Kidney glomerular epithelial cell (primary cell): ENCODE measurements around the gene TMEM132D.
"Not testable (repeated sequence)": the region's sequence is repeated elsewhere in the genome, so short reads cannot be mapped to it uniquely, and the experiment has no call there.

Experiments used
- DNase-seq: peaks from one replicate; lab custom pipeline; 2025; lab: John Stamatoyannopoulos, UW

Gene TMEM132D

DNA sequence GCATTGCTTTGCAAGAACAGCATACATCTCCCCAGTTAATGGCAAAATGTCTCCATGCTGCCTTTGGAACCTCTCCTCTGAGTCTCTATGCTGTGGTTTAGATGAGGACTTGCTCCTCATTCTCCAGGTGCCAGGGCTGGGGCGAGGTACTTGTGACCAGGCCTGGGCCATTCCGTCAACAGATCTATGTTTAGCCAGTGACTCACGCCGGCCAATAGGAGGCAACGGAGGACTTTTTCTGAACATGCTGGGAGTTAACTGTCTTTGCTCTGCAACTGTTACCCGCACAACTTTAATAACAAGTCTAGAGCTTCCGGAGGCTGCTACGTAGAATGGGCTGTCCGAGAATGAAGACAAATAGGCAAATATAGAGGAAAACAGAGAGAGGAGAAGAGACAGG is 836.3 kb downstream of the TMEM132D start:
- DNase-seq, result no peak

DNA sequence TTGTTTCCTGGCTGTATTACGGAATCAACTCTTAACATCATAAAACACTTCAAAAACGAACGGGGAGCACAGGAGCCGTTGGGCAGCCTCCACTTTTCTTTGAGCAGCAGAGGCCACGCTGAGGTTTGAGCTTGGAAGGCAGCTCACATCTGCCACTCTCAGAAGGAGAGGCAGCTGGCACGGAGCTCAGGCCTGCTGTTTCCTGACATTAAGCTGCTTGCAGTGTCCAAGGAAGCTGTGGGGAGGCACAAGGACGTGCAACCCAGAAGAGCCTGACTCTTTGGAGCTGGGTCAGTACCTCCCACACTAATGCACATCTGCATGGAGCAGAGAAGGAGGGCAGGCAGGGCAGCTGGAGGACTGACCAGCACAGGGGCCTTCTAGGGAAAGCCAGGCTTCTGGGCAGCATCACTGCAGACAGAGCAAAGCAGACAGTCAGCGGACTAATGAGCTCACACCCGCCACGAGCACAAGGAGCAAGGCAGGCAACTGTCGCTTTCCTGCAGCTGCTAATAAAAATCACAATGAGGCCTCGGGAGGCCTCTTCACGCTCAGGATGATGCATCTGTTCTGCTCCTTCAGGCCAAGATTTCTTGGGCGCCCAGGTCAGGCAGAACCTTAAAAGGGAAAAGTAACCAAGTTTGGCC is 839.5 kb downstream of the TMEM132D start:
- no peak for DNase-seq

GRCh38 chr12:129063600-129063999 is 840.2 kb downstream of the TMEM132D start:
- DNase-seq, result no peak

GRCh38 chr12:129053232-129053631 is 850.6 kb downstream of the TMEM132D start:
- no peak for DNase-seq

GRCh38 chr12:129052373-129052772 is 851.5 kb downstream of the TMEM132D start:
- no peak for DNase-seq

GRCh38 chr12:129049917-129050316 is 853.9 kb downstream of the TMEM132D start:
- peak; percentile 21 for DNase-seq

- DNase-seq, result not testable (repeated sequence)
Observed at GRCh38 chr12:129043334-129043733, 860.5 kb downstream of the TMEM132D start.

- DNase-seq, result no peak
Observed at GRCh38 chr12:129036135-129036534, 867.7 kb downstream of the TMEM132D start.

DNA sequence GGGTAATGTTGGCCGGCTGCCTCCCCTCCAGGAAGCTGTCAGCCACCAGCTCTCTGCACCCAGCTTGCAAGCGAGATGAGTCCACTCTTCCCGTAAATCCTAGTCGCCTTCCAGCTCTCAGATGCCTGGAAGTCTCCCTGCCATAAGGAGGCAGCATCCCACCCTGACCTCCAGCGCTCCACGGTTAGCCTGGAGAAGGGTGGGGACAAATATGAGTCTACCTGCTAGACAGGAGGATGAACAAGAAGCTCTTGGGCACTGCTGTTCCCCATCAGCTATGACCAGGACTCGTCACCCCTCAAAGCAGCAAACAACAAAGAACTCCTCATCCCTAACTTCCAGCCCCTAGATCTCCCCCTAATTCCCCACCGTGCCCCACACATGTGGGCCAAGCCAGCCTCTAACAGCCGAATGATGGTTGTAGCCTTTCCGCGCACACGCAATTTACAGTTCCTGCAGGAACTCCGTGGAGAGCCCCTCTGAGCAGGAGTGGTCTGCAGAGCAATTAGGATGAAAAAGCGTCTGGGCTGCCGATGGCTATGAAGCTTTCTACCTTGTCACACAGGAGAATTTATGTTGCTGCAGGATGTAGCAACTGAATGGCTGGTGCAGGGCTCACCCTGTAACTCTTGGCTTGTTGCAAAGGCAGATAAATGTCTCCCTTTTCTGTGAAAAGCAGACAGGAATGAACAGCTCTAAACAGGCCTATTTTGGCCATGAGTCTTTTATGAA is 869.1 kb downstream of the TMEM132D start:
- no peak for DNase-seq

- DNase-seq, result no peak
Observed at GRCh38 chr12:129028844-129029243, 875.0 kb downstream of the TMEM132D start.

GRCh38 chr12:129025055-129025454 is 878.8 kb downstream of the TMEM132D start:
- no peak for DNase-seq
